IPS-18a (cell line): ENCODE results near the gene AGRN.
A peak's percentile ranks its signal among the peaks of the same experiment; 100 is the strongest.

Source experiments
- H3K27ac ChIP-seq: one replicate; pipeline ENCODE4 v1.5.1; 2013; ENCODE audit warnings: low read length
- H3K27me3 ChIP-seq: one replicate; pipeline ENCODE4 v1.6.1; 2013; ENCODE audit warnings: mild to moderate bottlenecking, low read length; ENCODE audit not compliant: control insufficient read depth, insufficient read depth
- H3K36me3 ChIP-seq: one replicate; pipeline ENCODE4 v1.6.1; 2013; ENCODE audit warnings: low read depth, low read length; ENCODE audit not compliant: control insufficient read depth
- H3K4me1 ChIP-seq: one replicate; pipeline ENCODE4 v1.6.1; 2013; ENCODE audit warnings: low read depth, low read length; ENCODE audit not compliant: control insufficient read depth
- H3K4me3 ChIP-seq: one replicate; pipeline ENCODE4 v1.5.1; 2013; ENCODE audit warnings: low read length
- H3K9ac ChIP-seq: one replicate; pipeline ENCODE4 v1.6.1; 2013; ENCODE audit warnings: mild to moderate bottlenecking, low read length, moderate library complexity
- H3K9me3 ChIP-seq: one replicate; pipeline ENCODE4 v1.6.1; 2013; ENCODE audit warnings: low read depth, low read length; ENCODE audit not compliant: control insufficient read depth

Gene AGRN

DNA sequence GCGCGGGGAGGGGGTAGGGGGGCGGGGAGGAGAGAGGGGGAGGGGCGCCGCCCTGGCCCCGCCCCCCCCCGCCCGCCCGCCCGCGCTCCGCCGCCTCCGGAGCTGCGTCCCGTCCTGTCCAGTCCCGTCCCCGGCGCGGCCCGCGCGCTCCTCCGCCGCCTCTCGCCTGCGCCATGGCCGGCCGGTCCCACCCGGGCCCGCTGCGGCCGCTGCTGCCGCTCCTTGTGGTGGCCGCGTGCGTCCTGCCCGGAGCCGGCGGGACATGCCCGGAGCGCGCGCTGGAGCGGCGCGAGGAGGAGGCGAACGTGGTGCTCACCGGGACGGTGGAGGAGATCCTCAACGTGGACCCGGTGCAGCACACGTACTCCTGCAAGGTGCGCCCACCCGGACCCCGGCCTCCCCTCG, at the start of gene AGRN:
AGRN (plus strand) TSS at position 121 of the 405 bp plus-strand sequence; CDS start at position 174, 53 bp downstream.
- H3K27ac ChIP-seq, result no peak within 1 kb of the TSS
- H3K4me1 ChIP-seq, result peaks cover 14% of the 10 kb centered on the region
- peaks cover 5% of the 10 kb centered on the region for H3K27me3 ChIP-seq
- H3K9ac ChIP-seq, result no peak within 1 kb of the TSS
- no peaks in the 10 kb centered on the region for H3K9me3 ChIP-seq
- no peaks in the 10 kb centered on the region for H3K36me3 ChIP-seq
- H3K4me3 ChIP-seq, result peak within 1 kb of the TSS; percentile 55

- Histone ChIP-seq H3K9me3 (no peaks in the 10 kb centered on the region), H3K4me1 (no peaks in the 10 kb centered on the region), H3K4me3 (no peak overlapping the region), H3K9ac (no peak overlapping the region), H3K27ac (no peak overlapping the region), H3K27me3 (peaks cover 96% of the 10 kb centered on the region), H3K36me3 (no peaks in the 10 kb centered on the region)
Observed at GRCh38 chr1:970242-970972, 49.5 kb upstream of the AGRN start.

- Histone ChIP-seq H3K4me3 (no peak overlapping the region), H3K9ac (no peak overlapping the region), H3K4me1 (no peaks in the 10 kb centered on the region), H3K9me3 (no peaks in the 10 kb centered on the region), H3K36me3 (no peaks in the 10 kb centered on the region), H3K27me3 (peaks cover 94% of the 10 kb centered on the region), H3K27ac (no peak overlapping the region)
Observed at GRCh38 chr1:970973-971730, 48.8 kb upstream of the AGRN start.

DNA sequence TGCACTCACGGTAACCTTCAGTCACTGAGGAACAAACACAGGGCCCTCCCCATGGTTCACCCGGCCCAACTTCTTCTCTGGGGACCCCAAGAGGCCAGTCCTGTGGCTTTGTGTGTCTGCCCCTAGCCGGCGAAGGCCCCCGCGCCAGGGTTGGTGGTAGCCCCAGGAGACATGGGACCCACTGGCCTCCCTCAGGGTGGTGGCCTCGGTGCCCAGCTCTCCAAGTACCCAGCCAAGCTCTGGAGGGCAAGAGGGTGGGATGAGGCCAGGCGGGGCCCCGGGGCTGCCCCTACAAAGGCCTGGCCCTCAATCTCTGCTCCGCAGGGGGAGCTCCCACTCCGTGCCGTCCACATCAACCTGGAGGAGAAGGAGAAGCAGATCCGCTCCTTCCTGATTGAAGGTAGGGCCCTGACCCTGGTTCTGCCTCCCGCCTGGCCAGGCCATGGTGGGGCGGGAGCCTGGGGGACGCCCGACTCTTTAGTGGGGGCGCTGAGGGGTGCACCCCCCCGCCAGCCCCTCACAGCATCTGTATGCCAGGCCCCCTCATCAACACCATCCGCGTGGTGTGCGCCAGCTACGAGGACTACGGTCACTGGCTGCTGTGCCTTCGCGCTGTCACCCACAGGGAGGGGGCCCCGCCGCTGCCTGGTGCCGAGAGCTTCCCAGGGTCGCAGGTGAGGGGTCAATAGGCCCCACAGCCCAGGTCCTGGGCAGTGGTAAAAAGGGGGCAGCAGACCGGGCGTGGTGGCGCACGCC, 48.0 kb upstream of the AGRN start:
- Histone ChIP-seq H3K9me3 (no peaks in the 10 kb centered on the region), H3K27me3 (peaks cover 86% of the 10 kb centered on the region), H3K4me1 (no peaks in the 10 kb centered on the region), H3K36me3 (no peaks in the 10 kb centered on the region), H3K4me3 (no peak overlapping the region), H3K27ac (no peak overlapping the region), H3K9ac (no peak overlapping the region)

DNA sequence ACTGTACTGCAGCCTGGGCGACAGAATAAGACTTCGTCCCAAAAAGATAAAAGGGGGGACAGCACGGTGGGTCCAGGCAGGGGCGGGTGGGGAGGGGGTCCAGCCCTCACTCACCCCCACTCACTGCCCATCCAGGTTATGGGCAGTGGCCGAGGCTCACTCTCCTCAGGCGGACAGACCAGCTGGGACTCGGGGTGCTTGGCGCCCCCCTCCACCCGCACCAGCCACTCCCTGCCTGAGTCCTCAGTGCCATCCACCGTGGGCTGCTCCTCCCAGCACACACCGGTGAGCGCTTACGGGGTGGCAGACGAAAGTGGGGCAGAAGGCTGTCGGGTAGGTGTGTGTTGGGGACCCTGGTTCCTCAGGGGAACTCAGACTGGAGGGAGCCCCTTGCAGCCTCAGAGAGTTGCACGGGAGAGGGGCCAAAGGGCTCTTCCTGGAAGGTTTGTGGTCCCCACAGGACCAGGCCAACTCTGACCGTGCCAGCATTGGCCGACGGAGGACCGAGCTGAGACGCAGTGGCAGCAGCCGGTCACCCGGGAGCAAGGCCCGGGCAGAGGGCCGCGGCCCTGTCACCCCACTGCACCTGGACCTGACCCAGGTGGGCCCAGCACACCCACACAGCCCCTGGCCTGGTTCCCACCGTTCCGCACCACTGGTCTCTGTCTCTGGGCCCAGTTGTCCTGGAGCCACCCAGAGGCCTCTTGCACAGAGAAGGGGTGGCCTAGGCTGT, 47.0 kb upstream of the AGRN start:
- no peaks in the 10 kb centered on the region for H3K9me3 ChIP-seq
- no peak overlapping the region for H3K27ac ChIP-seq
- peaks cover 77% of the 10 kb centered on the region for H3K27me3 ChIP-seq
- no peaks in the 10 kb centered on the region for H3K4me1 ChIP-seq
- no peaks in the 10 kb centered on the region for H3K36me3 ChIP-seq
- H3K9ac ChIP-seq, result no peak overlapping the region
- no peak overlapping the region for H3K4me3 ChIP-seq

DNA sequence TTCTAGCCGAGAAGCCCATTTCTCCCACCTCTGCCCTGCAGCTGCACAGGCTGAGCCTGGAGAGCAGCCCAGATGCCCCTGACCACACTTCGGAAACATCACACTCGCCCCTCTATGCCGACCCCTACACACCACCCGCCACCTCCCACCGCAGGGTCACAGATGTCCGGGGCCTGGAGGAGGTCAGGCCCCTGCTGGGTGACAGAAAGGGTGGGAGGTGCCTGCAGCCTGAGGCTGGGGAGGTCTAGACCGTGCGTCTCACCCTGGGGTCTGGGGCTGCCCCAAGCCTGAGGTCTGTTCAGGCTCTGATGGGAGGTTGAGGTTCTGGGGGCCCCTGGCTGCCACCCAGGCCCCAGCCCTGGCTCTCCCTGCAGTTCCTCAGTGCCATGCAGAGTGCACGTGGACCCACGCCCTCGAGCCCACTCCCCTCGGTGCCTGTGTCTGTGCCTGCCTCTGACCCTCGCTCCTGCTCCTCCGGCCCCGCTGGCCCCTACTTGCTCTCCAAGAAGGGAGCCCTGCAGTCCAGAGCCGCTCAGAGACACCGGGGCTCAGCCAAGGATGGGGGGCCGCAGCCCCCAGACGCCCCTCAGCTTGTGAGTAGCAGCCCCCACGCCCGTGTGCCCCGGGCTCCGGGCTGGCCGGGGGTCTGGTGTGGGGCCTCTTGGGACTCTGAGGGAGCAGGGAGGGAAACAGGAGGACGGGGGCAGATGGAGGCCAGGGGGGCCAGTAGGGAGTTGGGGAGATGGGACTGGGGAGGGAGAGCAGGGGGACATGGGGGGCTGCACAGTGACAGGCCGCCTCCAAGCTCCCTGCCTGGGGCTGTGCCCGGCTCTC, 46.2 kb upstream of the AGRN start:
- H3K27ac ChIP-seq, result no peak overlapping the region
- no peaks in the 10 kb centered on the region for H3K9me3 ChIP-seq
- H3K4me3 ChIP-seq, result no peak overlapping the region
- H3K9ac ChIP-seq, result no peak overlapping the region
- no peaks in the 10 kb centered on the region for H3K4me1 ChIP-seq
- H3K36me3 ChIP-seq, result no peaks in the 10 kb centered on the region
- H3K27me3 ChIP-seq, result peaks cover 69% of the 10 kb centered on the region

DNA sequence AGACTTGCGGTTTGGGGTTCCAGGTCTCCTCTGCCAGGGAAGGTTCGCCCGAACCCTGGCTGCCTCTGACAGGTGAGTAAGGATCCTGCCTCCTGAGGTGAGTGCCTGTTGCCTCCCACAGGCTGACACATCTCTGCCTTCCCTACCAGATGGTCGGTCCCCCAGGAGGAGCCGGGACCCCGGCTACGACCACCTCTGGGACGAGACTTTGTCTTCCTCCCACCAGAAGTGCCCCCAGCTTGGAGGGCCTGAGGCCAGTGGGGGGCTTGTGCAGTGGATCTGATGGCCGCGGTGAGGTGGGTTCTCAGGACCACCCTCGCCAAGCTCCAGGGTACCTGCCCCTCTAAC, 45.7 kb upstream of the AGRN start:
- Histone ChIP-seq H3K9me3 (no peaks in the 10 kb centered on the region), H3K4me3 (no peak overlapping the region), H3K4me1 (no peaks in the 10 kb centered on the region), H3K9ac (no peak overlapping the region), H3K27me3 (peaks cover 63% of the 10 kb centered on the region), H3K27ac (no peak overlapping the region), H3K36me3 (no peaks in the 10 kb centered on the region)

DNA sequence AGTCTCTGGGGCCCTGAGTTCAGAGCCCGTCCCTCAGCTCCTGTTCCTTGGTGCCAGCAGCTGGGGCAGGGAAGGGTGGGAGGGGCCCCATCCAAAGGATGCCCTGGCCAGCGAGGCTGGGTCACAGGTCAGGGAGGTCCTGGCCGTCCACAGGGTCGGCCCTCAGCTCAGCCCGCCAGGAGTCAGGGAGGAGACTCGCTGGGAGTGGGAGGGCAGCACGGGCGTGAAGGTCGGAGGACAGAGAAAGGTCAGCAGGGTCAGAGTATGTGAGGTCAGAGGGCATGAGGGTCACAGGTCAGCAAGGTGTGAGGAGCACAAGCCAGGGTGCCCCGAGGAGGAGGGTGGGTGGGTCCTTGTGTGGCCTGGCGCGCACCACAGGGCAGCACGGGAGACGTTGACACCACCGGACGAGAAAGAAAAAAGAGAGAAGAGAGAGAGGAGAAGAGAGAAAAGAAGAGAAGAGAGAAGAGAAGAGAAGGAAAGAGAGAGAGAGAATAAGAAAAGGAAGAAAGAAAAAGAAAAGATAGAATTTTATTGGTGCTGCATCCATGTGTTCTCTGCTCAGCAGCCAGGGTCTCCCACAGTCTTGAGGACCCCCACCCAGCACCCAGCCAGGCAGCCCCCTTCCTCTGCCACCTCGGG, 45.1 kb upstream of the AGRN start:
- Histone ChIP-seq H3K27ac (no peak overlapping the region), H3K9me3 (no peaks in the 10 kb centered on the region), H3K27me3 (peaks cover 60% of the 10 kb centered on the region), H3K36me3 (no peaks in the 10 kb centered on the region), H3K9ac (no peak overlapping the region), H3K4me3 (no peak overlapping the region), H3K4me1 (no peaks in the 10 kb centered on the region)

DNA sequence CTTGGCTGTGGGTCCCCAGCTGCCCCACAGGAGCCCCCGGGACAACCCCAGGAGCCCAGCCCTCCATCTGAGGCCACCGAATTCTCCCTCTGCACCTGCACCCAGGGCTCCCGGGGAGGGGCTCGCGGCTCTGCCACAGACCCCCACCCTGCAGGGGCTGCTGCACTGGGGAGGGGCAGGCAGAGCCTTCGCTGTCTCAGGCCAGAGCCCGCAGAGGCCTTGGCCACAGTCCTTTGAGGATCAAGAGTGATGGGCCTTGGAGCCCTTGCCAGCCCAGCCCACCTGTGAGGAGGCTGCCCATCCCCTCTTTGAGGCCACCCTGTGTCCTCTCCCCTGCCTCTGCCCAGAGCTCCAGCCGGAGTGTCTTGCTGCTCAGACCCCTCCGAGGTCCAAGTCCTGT, 44.6 kb upstream of the AGRN start:
- Histone ChIP-seq H3K4me1 (no peaks in the 10 kb centered on the region), H3K9ac (no peak overlapping the region), H3K4me3 (no peak overlapping the region), H3K27ac (no peak overlapping the region), H3K36me3 (no peaks in the 10 kb centered on the region), H3K9me3 (no peaks in the 10 kb centered on the region), H3K27me3 (peaks cover 58% of the 10 kb centered on the region)

- Histone ChIP-seq H3K27ac (no peak overlapping the region), H3K27me3 (peaks cover 53% of the 10 kb centered on the region), H3K4me3 (no peak overlapping the region), H3K4me1 (no peaks in the 10 kb centered on the region), H3K9me3 (no peaks in the 10 kb centered on the region), H3K36me3 (no peaks in the 10 kb centered on the region), H3K9ac (no peak overlapping the region)
Observed at GRCh38 chr1:975896-976683, 43.8 kb upstream of the AGRN start.
